ENCODE measurements around the gene CCDC85C.

GRCh38 chr14:99644035-99644587, 40.1 kb upstream of the CCDC85C start:
- TF ChIP-seq POLR2A (IDR thresholded peaks at IDR 0.05) (no peak), CTCF (IDR thresholded peaks at IDR 0.05) (no peak), POLR2AphosphoS5 (IDR thresholded peaks at IDR 0.05) (no peak)

Measured in prostate gland (tissue), 2 donors.